ENCODE data around the gene EFNB2. TPM values are rescaled to one million over a fixed set of nuclear protein-coding genes. Genes with fewer than 3 reads are reported as not detected.

Gene EFNB2
- total and polyA plus RNA-seq, 2 donors (not counting 3 experiments of a cell fraction or from before 2014, with no cell fraction given), result 50.4 to 69.5 TPM

- Histone ChIP-seq H3K27ac (ENCODE audit: insufficient read depth, low read depth, low read length) (no peak overlapping the region), H3K27me3 (ENCODE audit: control insufficient read depth in 2 of 2, insufficient read depth in 2 of 2, low read length in 2 of 2) (no peaks in the 10 kb centered on the region), H3K4me3 (replicated peaks in 1 of 3; ENCODE audit: insufficient read depth in 1 of 3, low read depth in 1 of 3, low read length in 3 of 3) (no peak overlapping the region), H3K9me3 (replicated peaks; ENCODE audit: control insufficient read depth, insufficient read depth, low read length) (no peaks in the 10 kb centered on the region), H3K36me3 (ENCODE audit: control insufficient read depth in 2 of 2, extremely low read depth in 1 of 2, insufficient read depth in 2 of 2, low read length in 2 of 2) (peaks cover 0 to 13% of the 10 kb centered on the region in 2 experiments), H3K9ac (replicated peaks; ENCODE audit: extremely low read depth, insufficient read depth, low read length) (no peak overlapping the region), H3K9me1 (replicated peaks; ENCODE audit: control insufficient read depth, extremely low read depth, insufficient read depth, low read length) (no peaks in the 10 kb centered on the region), H3K4me2 (ENCODE audit: insufficient read depth, low read length) (no peak overlapping the region), H4K20me1 (replicated peaks; ENCODE audit: control insufficient read depth, extremely low read depth, insufficient read depth, low read length) (no peaks in the 10 kb centered on the region), H3K4me1 (ENCODE audit: control insufficient read depth, extremely low read depth, insufficient read depth, low read length) (peaks cover 11% of the 10 kb centered on the region), H2AFZ (ENCODE audit: low read depth, low read length) (no peak overlapping the region), H3K79me2 (ENCODE audit: control insufficient read depth, insufficient read depth, low read length) (peaks cover 16% of the 10 kb centered on the region)
- DNase-seq (ENCODE audit: low read depth, low spot score), result no peak
- CTCF ChIA-PET, result interaction anchor here (0.9 kb wide), 1 partner anchor 10 kb away, joined by 3 read pairs; no protein-coding TSS in a partner anchor
- BruUV-seq (replicated peaks), result no TSS peak
- FAIRE-seq, result no peak
- TF ChIP-seq POLR2AphosphoS5 (IDR thresholded peaks at IDR 0.05; ENCODE audit: insufficient read depth, low read depth, low read length), result no peak
- no peak for TF ChIP-seq JUN (IDR thresholded peaks at IDR 0.05; ENCODE audit: borderline replicate concordance, insufficient read depth, insufficient read length, low read depth)
- no peak for TF ChIP-seq CTCF (IDR thresholded peaks at IDR 0.05; ENCODE audit: extremely low read depth in 1 of 2, insufficient read depth in 1 of 2, low read depth in 1 of 2, low read length in 2 of 2)
- TF ChIP-seq, protein P1, sequence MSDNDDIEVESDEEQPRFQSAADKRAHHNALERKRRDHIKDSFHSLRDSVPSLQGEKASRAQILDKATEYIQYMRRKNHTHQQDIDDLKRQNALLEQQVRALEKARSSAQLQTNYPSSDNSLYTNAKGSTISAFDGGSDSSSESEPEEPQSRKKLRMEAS (IDR thresholded peaks at IDR 0.05; ENCODE audit: insufficient read depth, insufficient read length), result no peak
- no peak for TF ChIP-seq GATA2 (IDR thresholded peaks at IDR 0.05; ENCODE audit: insufficient read depth, insufficient read length, low read depth, low read length)
- no peak for TF ChIP-seq POLR2A (IDR thresholded peaks at IDR 0.05; ENCODE audit: low read depth, low read length)
- TF ChIP-seq FOS (IDR thresholded peaks at IDR 0.05; ENCODE audit: borderline replicate concordance, insufficient read depth, low read length), result no peak
- no peak for TF ChIP-seq MYC (IDR thresholded peaks at IDR 0.05; ENCODE audit: low read depth, low read length)
- TF ChIP-seq EZH2 (IDR thresholded peaks at IDR 0.05; ENCODE audit: borderline replicate concordance, low read depth, low read length, severe bottlenecking), result no peak
- POLR2A ChIA-PET, result no interaction called here
- intact Hi-C loops (cut with micrococcal nuclease) (no loop called here), dilution Hi-C loops (cut with MboI; ENCODE audit: extremely low pct_ligation_motif_present, low sequenced_read_pairs) (no loop called here)
Measured at GRCh38 chr13:106515635-106516254, 19.7 kb downstream of the EFNB2 start.
